Head of caudate nucleus (tissue), 42 donors: ENCODE data around the gene PLD5.
"Not testable (repeated sequence)": the region's sequence is repeated elsewhere in the genome, so short reads cannot be mapped to it uniquely, and the experiment has no call there.

Experiments
- DNase-seq, 42 donors: peaks; one replicate each; pipeline versions ENCODE4 v3.0.0 to v3.0.0-alpha.2; 2020 to 2021; ENCODE audit warnings: mixed read lengths in 7 of 42
- intact Hi-C: fragments of 100-400 bp; cut with DNase I; formaldehyde crosslinking; loops from one replicate; pipeline ENCODE4 v1.15.0; 2022

PLD5 gene

DNA sequence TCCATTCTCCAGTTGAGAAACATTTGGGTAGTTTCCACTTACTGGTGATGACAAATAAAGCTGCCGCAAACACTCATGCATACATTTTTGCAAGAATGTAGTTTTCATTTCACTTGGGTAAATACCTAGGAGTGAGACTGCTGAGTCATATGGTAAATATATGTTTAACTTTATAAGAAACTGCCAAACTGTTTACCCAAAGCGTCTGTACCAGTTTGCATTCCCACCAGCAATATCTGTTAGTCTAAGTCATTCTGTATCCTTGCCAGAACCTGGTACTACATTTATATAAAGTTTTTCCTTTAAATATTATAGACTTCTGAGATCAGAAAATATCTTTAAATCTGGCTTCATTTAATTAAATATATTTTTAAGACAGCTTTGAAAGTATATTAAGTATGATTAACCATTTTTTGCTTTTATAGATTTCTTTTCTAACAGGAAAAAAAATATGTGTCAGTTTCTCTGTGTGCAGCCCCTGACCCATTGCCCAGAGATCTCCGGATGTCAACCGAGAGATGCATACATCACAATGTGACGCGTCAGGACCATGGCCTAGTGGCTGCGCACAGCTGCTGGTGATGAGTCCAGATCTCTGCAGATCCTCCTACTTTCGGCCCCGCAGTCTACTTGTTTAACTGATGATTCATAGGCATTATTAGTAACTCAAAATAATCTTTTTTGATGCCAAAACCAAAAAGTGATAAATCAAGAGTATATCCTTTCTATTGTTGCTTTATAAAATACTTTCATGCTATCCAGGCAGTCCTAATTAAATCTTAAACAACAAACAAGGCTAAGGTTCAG lies 298.5 kb downstream of the PLD5 start:
- intact Hi-C loops = no loop called here

GRCh38 chr1:242224878-242225766 lies 299.4 kb downstream of the PLD5 start:
- intact Hi-C loops = not testable (repeated sequence)
- peak in 1 of 42 donors; percentile 16 for DNase-seq

More for the DNA sequence above, 298.5 kb downstream of the PLD5 start:
- DNase-seq = no peak

- intact Hi-C loops = no loop called here
- DNase-seq = no peak
Measured at GRCh38 chr1:242224461-242224860, 300.0 kb downstream of the PLD5 start.

GRCh38 chr1:242219905-242220304 lies 304.6 kb downstream of the PLD5 start:
- intact Hi-C loops = no loop called here
- no peak for DNase-seq

DNA sequence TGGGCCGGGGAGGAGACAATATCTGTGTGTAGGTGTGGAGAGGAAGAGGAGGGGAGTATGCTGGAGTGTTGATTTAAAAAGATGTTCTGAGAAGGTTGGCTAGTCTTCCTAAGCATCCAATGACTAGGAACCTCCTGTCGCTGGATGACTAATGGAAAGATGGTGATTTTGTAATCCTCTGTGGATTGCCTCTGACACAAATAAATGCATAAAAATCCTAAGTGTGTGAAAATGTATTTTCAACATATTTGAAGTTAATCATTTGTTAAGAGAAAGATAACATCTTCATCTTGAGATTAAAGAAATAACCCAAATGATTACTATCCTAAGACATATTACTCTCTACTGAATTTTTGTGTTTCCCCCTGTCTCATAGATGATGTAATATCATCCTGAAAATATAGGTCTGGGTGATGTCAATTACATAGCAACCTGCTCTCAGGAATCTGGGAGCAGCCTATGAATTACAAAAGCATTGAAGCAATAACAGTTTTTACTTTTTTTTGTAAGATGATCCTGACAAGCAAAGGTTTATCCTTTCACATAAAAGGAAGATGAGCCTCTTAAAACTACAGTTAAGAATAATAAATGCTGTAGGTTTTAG lies 305.1 kb downstream of the PLD5 start:
- intact Hi-C loops = no loop called here
- DNase-seq = peak in 8 of 42 donors; percentile 7 to 49 (median 18)

GRCh38 chr1:242216368-242216767 lies 308.1 kb downstream of the PLD5 start:
- no peak for DNase-seq
- intact Hi-C loops = no loop called here

DNA sequence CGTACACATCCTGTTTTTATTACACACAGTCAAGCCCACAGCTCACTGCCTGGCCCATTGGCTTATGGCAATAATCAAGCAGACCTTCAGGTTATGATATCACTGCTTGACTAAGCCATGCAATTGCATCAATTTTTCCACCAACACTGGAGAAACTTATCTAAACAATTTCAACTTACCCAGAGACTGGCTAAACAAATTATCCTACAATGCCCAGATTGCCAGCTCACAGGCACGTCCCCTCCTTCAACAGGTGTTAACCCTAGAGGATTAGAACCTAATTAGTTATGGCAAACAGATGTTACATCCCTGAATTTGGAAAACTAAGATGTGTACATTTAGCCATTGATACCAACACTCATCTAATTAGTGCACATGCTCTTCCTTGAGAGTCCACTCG lies 310.0 kb downstream of the PLD5 start:
- DNase-seq, intact Hi-C loops: not testable (repeated sequence)

GRCh38 chr1:242212961-242213360 lies 311.5 kb downstream of the PLD5 start:
- intact Hi-C loops, DNase-seq: not testable (repeated sequence)

- DNase-seq = no peak
- intact Hi-C loops = no loop called here
Measured at GRCh38 chr1:242212401-242212800, 312.1 kb downstream of the PLD5 start.

GRCh38 chr1:242211254-242212022 lies 313.1 kb downstream of the PLD5 start:
- no peak for DNase-seq
- intact Hi-C loops = no loop called here

GRCh38 chr1:242210316-242210715 lies 314.2 kb downstream of the PLD5 start:
- DNase-seq, intact Hi-C loops: not testable (repeated sequence)

GRCh38 chr1:242209063-242209462 lies 315.4 kb downstream of the PLD5 start:
- peak in 13 of 42 donors; percentile 5 to 56 (median 25) for DNase-seq

DNA sequence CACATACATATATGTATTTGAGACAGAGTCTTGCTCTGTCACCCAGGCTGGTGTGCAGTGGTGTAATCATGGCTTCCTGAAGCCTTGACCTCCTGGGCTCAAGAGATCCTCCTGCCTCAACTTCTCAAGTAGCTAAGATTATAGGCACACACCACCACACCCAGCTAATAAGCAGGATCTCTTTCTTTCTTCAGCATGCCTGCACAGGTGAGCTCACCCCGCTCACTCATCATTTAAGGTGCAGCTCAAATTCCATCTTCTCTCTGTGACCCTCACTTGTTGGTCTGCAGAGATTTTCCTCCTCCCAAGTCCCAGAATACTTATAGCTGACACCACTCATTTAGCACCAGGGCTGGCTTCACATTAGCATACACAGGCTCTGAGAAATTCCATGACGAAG lies 316.5 kb downstream of the PLD5 start:
- no peak for DNase-seq
- intact Hi-C loops = no loop called here

More at GRCh38 chr1:242209063-242209462, 315.4 kb downstream of the PLD5 start:
- intact Hi-C loops = no loop called here

GRCh38 chr1:242206994-242207393 lies 317.5 kb downstream of the PLD5 start:
- intact Hi-C loops = no loop called here
- no peak for DNase-seq

DNA sequence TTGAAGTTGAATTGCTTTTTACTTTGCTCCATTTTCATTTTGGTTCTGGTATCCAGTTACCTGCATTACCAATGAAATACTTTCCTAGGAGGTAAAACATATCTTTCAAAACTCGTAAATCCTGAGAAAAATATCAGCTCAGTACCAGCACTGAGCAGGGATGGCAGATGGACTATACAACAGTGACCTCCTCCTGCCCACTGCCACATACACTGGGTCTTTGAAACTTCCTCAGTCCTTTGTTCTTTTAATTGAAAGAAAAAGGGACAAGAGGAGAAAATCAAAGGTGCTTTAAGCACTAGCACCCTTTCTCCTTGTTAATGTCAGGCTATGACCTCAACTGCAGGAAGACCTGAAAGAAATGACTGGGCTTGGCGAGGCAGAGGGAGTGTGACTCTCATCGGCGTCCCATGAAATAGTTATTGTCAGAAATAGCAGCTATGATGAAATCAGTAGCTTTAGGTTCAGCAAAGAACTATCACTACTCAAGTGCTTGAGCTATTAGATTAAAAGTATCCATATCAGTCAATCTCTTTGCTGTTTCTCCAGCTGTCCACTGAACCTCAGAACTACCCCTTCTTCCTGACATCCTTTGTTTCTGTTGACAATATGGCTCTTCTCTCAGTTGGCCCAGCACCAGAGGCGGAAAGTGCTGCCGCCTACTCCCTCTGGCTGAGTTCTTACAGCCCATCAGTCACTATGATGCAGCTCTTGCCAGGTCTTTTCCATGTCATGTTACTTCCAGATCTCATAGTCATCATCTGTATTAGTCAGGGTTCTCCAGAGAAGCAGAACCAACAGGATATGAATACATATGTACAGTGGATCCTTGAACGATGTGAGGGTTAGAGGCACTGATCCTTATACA lies 318.6 kb downstream of the PLD5 start:
- intact Hi-C loops = no loop called here
- peak in 27 of 42 donors; percentile 13 to 76 (median 53) for DNase-seq

- no peak for DNase-seq
- intact Hi-C loops = no loop called here
Measured at GRCh38 chr1:242203262-242203661, 321.2 kb downstream of the PLD5 start.

DNA sequence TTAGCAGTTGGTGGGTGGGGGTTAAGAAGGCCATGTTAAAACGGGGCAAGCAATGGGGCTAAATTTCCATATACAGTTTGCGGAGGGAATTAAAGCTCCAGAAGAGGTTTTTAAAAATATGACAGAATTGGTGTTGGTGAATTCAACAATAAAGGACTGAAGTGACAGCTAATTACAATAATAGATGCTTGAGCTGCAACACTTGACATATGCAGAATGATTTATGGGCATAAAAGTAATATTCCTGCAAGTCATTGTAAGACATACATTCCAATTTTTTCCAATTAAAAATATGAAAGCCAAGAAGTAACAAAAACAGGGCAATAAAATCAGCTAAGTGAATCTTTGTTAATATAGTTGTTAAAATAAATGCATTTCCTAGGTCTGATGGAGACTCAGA lies 323.4 kb downstream of the PLD5 start:
- intact Hi-C loops = no loop called here
- no peak for DNase-seq
